NCI-H69 (cell line): Measurements from ENCODE around the gene ZNF468.
"Not testable (repeated sequence)": the region's sequence is repeated elsewhere in the genome, so short reads cannot be mapped to it uniquely, and the experiment has no call there.

Experiments used
- DNase-seq: peaks from one replicate; lab custom pipeline; 2025; lab: John Stamatoyannopoulos, UW

Gene ZNF468

GRCh38 chr19:52825765-52826164 lies 31.7 kb downstream of the ZNF468 start:
- no peak for DNase-seq

GRCh38 chr19:52823676-52824075 lies 33.7 kb downstream of the ZNF468 start:
- DNase-seq: no peak

- DNase-seq: peak; percentile 80
Observed at GRCh38 chr19:52821204-52821960, 36.0 kb downstream of the ZNF468 start, which contains the start of gene ZNF28. TSS of gene ZNF28 (minus strand) at chr19:52821633. CDS start at chr19:52817958, 3,675 bp downstream.

GRCh38 chr19:52820472-52821203 lies 36.8 kb downstream of the ZNF468 start:
- peak; percentile 48 for DNase-seq

GRCh38 chr19:52809801-52810200 lies 47.6 kb downstream of the ZNF468 start:
- DNase-seq: no peak

- not testable (repeated sequence) for DNase-seq
Observed at GRCh38 chr19:52799950-52800640, 57.3 kb downstream of the ZNF468 start.

GRCh38 chr19:52789440-52789839 lies 68.0 kb downstream of the ZNF468 start:
- DNase-seq: no peak
